Measurements from ENCODE around the gene R3HDM4.
A peak's percentile ranks its signal among the peaks of the same experiment; 100 is the strongest.
"Not testable (repeated sequence)": the region's sequence is repeated elsewhere in the genome, so short reads cannot be mapped to it uniquely, and the experiment has no call there.

The R3HDM4 gene

GRCh38 chr19:890831-891230 lies 22.2 kb downstream of the R3HDM4 start:
- DNase-seq = no peak

- no peak for DNase-seq
Observed at GRCh38 chr19:889662-890295, 23.2 kb downstream of the R3HDM4 start.

GRCh38 chr19:888581-889385 lies 24.2 kb downstream of the R3HDM4 start:
- no peak for DNase-seq

GRCh38 chr19:887599-887998 lies 25.4 kb downstream of the R3HDM4 start:
- DNase-seq = no peak

- no peak for DNase-seq
Observed at GRCh38 chr19:887072-887471, 25.9 kb downstream of the R3HDM4 start.

- DNase-seq = no peak
Observed at GRCh38 chr19:885536-886224, 27.3 kb downstream of the R3HDM4 start.

- no peak for DNase-seq
Observed at GRCh38 chr19:884420-885211, 28.4 kb downstream of the R3HDM4 start.

GRCh38 chr19:883661-884211 lies 29.3 kb downstream of the R3HDM4 start:
- DNase-seq = no peak

- no peak for DNase-seq
Observed at GRCh38 chr19:882871-883497, 30.0 kb downstream of the R3HDM4 start.

GRCh38 chr19:881385-882071 lies 31.5 kb downstream of the R3HDM4 start:
- no peak for DNase-seq

- DNase-seq = no peak
Observed at GRCh38 chr19:879711-880438, 33.1 kb downstream of the R3HDM4 start.

- DNase-seq = not testable (repeated sequence)
Observed at GRCh38 chr19:878751-879561, 34.1 kb downstream of the R3HDM4 start.

GRCh38 chr19:877992-878660 lies 34.9 kb downstream of the R3HDM4 start:
- not testable (repeated sequence) for DNase-seq

GRCh38 chr19:876780-877314 lies 36.2 kb downstream of the R3HDM4 start:
- DNase-seq = no peak

- DNase-seq = no peak
Observed at GRCh38 chr19:876089-876488, 36.9 kb downstream of the R3HDM4 start.

- DNase-seq = no peak
Observed at GRCh38 chr19:875265-875879, 37.6 kb downstream of the R3HDM4 start.

- no peak for DNase-seq
Observed at GRCh38 chr19:873561-874041, 39.4 kb downstream of the R3HDM4 start.

GRCh38 chr19:873084-873483 lies 39.9 kb downstream of the R3HDM4 start:
- DNase-seq = peak; percentile 82
